IMR-90 (cell line): ENCODE data around the gene TCF7L1. TPM values are rescaled to one million over a fixed set of nuclear protein-coding genes. Genes with fewer than 3 reads are reported as not detected.

Experiments used
- ATAC-seq: fragments of 200-7000 bp; cut with Tn5 transposase; 2 replicates; pipeline ENCODE4 v1.9.1; 2020; ENCODE audit warnings: low read depth, mild to moderate bottlenecking, moderate library complexity
- BruUV-seq: library from RNA; stranded (reverse); fragments of 400-500 nt; replicated peaks from 2 replicates; lab custom pipeline; 2021; lab: Mats Ljungman, UMichigan
- CTCF ChIA-PET: fragments of 300-600 bp; formaldehyde crosslinking; extraction: SDS; loops from one replicate; lab custom pipeline; 2021; ENCODE audit warnings: antibody characterized with exemption; lab: Yijun Ruan, JAX
- POLR2A ChIA-PET: fragments of 300-600 bp; sonication (Branson Sonifier 250); formaldehyde crosslinking; loops from one replicate; lab custom pipeline; 2022; ENCODE audit warnings: antibody characterized with exemption; ENCODE audit not compliant: unreplicated experiment; lab: Charles Lee
- DNase-seq: peaks from one replicate; pipeline ENCODE4 v3.0.0; 2013
- H2AFZ ChIP-seq: replicated peaks from 2 replicates; pipeline ENCODE3; 2013; ENCODE audit warnings: low read length, mild to moderate bottlenecking; ENCODE audit not compliant: poor library complexity
- H2AK5ac ChIP-seq: 2 replicates; pipeline ENCODE4 v1.6.1; 2013; ENCODE audit warnings: low read depth, low read length, inconsistent platforms
- H2AK9ac ChIP-seq: replicated peaks from 2 replicates; pipeline ENCODE3; 2013; ENCODE audit warnings: mild to moderate bottlenecking, low read depth, low read length, moderate library complexity; ENCODE audit not compliant: poor library complexity
- H2BK120ac ChIP-seq: 2 replicates; pipeline ENCODE4 v1.6.1; 2013; ENCODE audit warnings: low read depth, low read length, inconsistent platforms
- H2BK15ac ChIP-seq: 3 replicates; pipeline ENCODE4 v1.6.1; 2013; ENCODE audit warnings: low read depth, low read length, inconsistent platforms
- H2BK20ac ChIP-seq: 2 replicates; pipeline ENCODE4 v1.6.1; 2013; ENCODE audit warnings: low read depth, mild to moderate bottlenecking, inconsistent platforms, low read length, moderate library complexity
- H2BK5ac ChIP-seq: 2 replicates; pipeline ENCODE4 v1.6.1; 2013; ENCODE audit warnings: mild to moderate bottlenecking, low read depth, low read length, inconsistent platforms; ENCODE audit not compliant: poor library complexity, severe bottlenecking
- H3K14ac ChIP-seq: replicated peaks from 2 replicates; pipeline ENCODE4 v1.6.1; 2013; ENCODE audit warnings: low read depth, low read length, inconsistent platforms
- H3K18ac ChIP-seq: 2 replicates; pipeline ENCODE4 v1.6.1; 2013; ENCODE audit warnings: low read depth, low read length, control low read depth
- H3K23ac ChIP-seq: 2 replicates; pipeline ENCODE4 v1.6.1; 2013; ENCODE audit warnings: low read depth, low read length, inconsistent platforms
- H3K27ac ChIP-seq: 2 replicates; pipeline ENCODE4 v1.5.1; 2013; ENCODE audit warnings: mild to moderate bottlenecking, control low read depth, low read length; ENCODE audit not compliant: insufficient read depth
- H3K27me3 ChIP-seq: 2 replicates; pipeline ENCODE4 v1.6.1; 2013; ENCODE audit warnings: low read length; ENCODE audit not compliant: control insufficient read depth, insufficient read depth
- H3K36me3 ChIP-seq: 2 replicates; pipeline ENCODE4 v1.6.1; 2013; ENCODE audit warnings: low read length, mixed read lengths; ENCODE audit not compliant: control insufficient read depth, insufficient read depth
- H3K4ac ChIP-seq: 2 replicates; pipeline ENCODE4 v1.6.1; 2013; ENCODE audit warnings: low read depth, low read length, inconsistent platforms
- H3K4me1 ChIP-seq: 2 replicates; pipeline ENCODE4 v1.6.1; 2013; ENCODE audit warnings: low read length, mixed read lengths; ENCODE audit not compliant: control insufficient read depth, insufficient read depth
- H3K4me2 ChIP-seq: 2 replicates; pipeline ENCODE4 v1.6.1; 2013; ENCODE audit warnings: low read depth, mild to moderate bottlenecking, control low read depth, low read length, moderate library complexity
- H3K4me3 ChIP-seq: 2 replicates; pipeline ENCODE4 v1.5.1; 2013; ENCODE audit warnings: low read depth, mild to moderate bottlenecking, control low read depth, low read length, moderate library complexity; ENCODE audit not compliant: insufficient read depth
- H3K56ac ChIP-seq: 2 replicates; pipeline ENCODE4 v1.6.1; 2013; ENCODE audit warnings: low read length, inconsistent platforms; ENCODE audit not compliant: insufficient read depth; ENCODE audit errors: extremely low read depth
- H3K79me1 ChIP-seq, 2 experiments: 2 replicates each; pipeline ENCODE4 v1.6.1; 2013; ENCODE audit warnings: low read length in 2 of 2, inconsistent platforms in 1 of 2, low read depth in 1 of 2
- H3K9ac ChIP-seq: 2 replicates; pipeline ENCODE4 v1.6.1; 2013; ENCODE audit warnings: low read depth, low read length, control low read depth
- H3K9me1 ChIP-seq: 2 replicates; pipeline ENCODE4 v1.6.1; 2013; ENCODE audit warnings: low read length, inconsistent platforms; ENCODE audit not compliant: insufficient read depth
- H3K9me3 ChIP-seq: 2 replicates; pipeline ENCODE4 v1.6.1; 2013; ENCODE audit warnings: low read length; ENCODE audit not compliant: control insufficient read depth, insufficient read depth
- H4K20me1 ChIP-seq: 2 replicates; pipeline ENCODE4 v1.6.1; 2013; ENCODE audit warnings: low read length, inconsistent platforms; ENCODE audit not compliant: insufficient read depth
- H4K5ac ChIP-seq: 2 replicates; pipeline ENCODE4 v1.6.1; 2013; ENCODE audit warnings: mild to moderate bottlenecking, low read depth, low read length, control low read depth
- H4K8ac ChIP-seq, 2 experiments: 2 replicates each; pipeline ENCODE4 v1.6.1; 2013; ENCODE audit warnings: low read depth in 2 of 2, low read length in 2 of 2, control low read depth in 1 of 2, inconsistent platforms in 1 of 2
- H4K91ac ChIP-seq: 2 replicates; pipeline ENCODE4 v1.6.1; 2013; ENCODE audit warnings: low read depth, low read length, inconsistent platforms; ENCODE audit not compliant: insufficient read depth
- MXI1 ChIP-seq: IDR thresholded peaks from 2 replicates; pipeline ENCODE4 v1.6.1; 2012; ENCODE audit warnings: low read depth, mild to moderate bottlenecking, low read length, moderate library complexity, borderline replicate concordance
- RAD21 ChIP-seq: IDR thresholded peaks from 2 replicates; pipeline ENCODE4 v1.6.1; 2012; ENCODE audit warnings: low read length, improper control_type of control experiment
- WGBS, 2 experiments: methylation state at CpG; one replicate each; pipeline versions ENCODE4 v1.1.5 to v1.1.7; 2013; ENCODE audit warnings: missing lambda C conversion rate in 2 of 2; ENCODE audit not compliant: insufficient read length in 1 of 2; ENCODE audit errors: extremely low coverage in 2 of 2; 5-methylcytosine and 5-hydroxymethylcytosine counted together
- dilution Hi-C: fragments of 300-500 bp; cut with HindIII; formaldehyde crosslinking; loops from one replicate; pipeline ENCODE4 v1.14.3; 2018; ENCODE audit warnings: low sequenced_read_pairs; ENCODE audit not compliant: unreplicated experiment
- in situ Hi-C: fragments of 300-500 bp; cut with MboI; formaldehyde crosslinking; loops from 3 replicates; pipeline ENCODE4 v1.14.3; 2019; ENCODE audit warnings: low sequenced_read_pairs, inconsistent platforms, mixed read lengths
- intact Hi-C: fragments of 100-400 bp; cut with micrococcal nuclease; formaldehyde crosslinking; loops from 2 replicates; pipeline ENCODE4 v1.10.0; 2022
- polyA plus RNA-seq, 3 experiments: library from polyadenylated mRNA; depleted of rRNA; stranded (reverse); fragments of >200 nt; gene quantifications; 2 replicates each; pipeline ENCODE4 v1.2.3, GENCODE V29; 2012; ENCODE audit warnings: low replicate concordance in 1 of 3
- total RNA-seq: library from RNA; depleted of rRNA; stranded (reverse); fragments of >200 nt; gene quantifications from 2 replicates; pipeline ENCODE4 v1.2.3, GENCODE V29; 2012
- TF ChIP-seq, protein P1 (sequence below): fragments of 150-350 bp; IDR thresholded peaks from 2 replicates; pipeline ENCODE4 v1.6.1; 2016; ENCODE audit warnings: low read depth, mild to moderate bottlenecking, low read length, moderate library complexity, borderline replicate concordance

TCF7L1 gene
- total and polyA plus RNA-seq, 2 of the 4 experiments (the other 2 are of a cell fraction): 0.72 to 11.1 TPM

DNA sequence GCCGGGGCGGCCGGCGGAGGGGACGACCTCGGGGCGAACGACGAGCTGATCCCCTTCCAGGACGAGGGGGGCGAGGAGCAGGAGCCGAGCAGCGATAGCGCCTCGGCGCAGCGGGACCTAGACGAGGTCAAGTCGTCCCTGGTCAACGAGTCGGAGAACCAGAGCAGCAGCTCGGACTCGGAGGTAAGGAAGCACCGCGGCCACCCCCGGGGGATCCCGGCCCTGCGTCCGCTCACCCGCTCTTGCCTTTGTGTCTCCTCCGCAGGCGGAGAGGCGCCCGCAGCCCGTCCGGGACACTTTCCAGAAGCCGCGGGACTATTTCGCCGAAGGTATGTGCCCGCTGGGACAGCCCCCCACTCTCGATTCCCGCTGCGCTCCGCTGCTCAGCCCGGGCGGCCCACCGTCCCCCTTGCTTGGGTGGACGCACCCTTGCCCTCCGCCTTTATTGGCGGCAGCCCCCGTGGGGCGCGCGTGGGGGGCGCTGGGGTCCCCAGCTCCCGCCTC is 611 bp downstream of the TCF7L1 start:
- H3K4me1 ChIP-seq: peaks cover 11% of the 10 kb centered on the region
- H2BK120ac ChIP-seq: 0 out of 2 replicates have a peak overlapping the region, but pooled peaks have one; percentile 50
- intact Hi-C loops: loop anchor here (1.0 to 2.0 kb wide), 3 partner anchors 29 to 164 kb away; no protein-coding TSS in a partner anchor
- H4K8ac ChIP-seq: peak overlapping the region in 1 of 2 experiments; percentile 55; a peak in 1 of 4 replicates
- peak overlapping the region; percentile 75 for H2BK5ac ChIP-seq
- H3K14ac ChIP-seq: peak overlapping the region; percentile 66
- ChIA-PET CTCF (interaction anchor here (0.6 to 2.3 kb wide), 10 partner anchors 17 to 414 kb away, joined by 3 to 14 read pairs (median 4); no protein-coding TSS in a partner anchor), POLR2A (no interaction called here)
- H3K36me3 ChIP-seq: peaks cover 7% of the 10 kb centered on the region; the same call in 1 of the 2 replicates
- DNase-seq (peak; percentile 46), ATAC-seq (peak; percentile 22)
- H3K4ac ChIP-seq: peak overlapping the region; percentile 53; the same call in 1 of the 2 replicates
- BruUV-seq: no TSS peak
- peaks cover 27 to 53% of the 10 kb centered on the region in 2 experiments for H3K79me1 ChIP-seq
- H4K20me1 ChIP-seq: peaks cover 35% of the 10 kb centered on the region
- TF ChIP-seq, protein P1, sequence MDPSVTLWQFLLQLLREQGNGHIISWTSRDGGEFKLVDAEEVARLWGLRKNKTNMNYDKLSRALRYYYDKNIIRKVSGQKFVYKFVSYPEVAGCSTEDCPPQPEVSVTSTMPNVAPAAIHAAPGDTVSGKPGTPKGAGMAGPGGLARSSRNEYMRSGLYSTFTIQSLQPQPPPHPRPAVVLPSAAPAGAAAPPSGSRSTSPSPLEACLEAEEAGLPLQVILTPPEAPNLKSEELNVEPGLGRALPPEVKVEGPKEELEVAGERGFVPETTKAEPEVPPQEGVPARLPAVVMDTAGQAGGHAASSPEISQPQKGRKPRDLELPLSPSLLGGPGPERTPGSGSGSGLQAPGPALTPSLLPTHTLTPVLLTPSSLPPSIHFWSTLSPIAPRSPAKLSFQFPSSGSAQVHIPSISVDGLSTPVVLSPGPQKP: no peak
- TF ChIP-seq RAD21 (peak; percentile 12; the same call in 1 of the 2 replicates), MXI1 (0 out of 2 replicates have a peak, but pooled peaks have one; percentile 21)
- H2AFZ ChIP-seq: peak overlapping the region; percentile 99
- H3K9me1 ChIP-seq: no peaks in the 10 kb centered on the region; the same call in 1 of the 2 replicates
- H3K27me3 ChIP-seq: no peaks in the 10 kb centered on the region
- H3K27ac ChIP-seq: peak overlapping the region; percentile 95
- H2BK15ac ChIP-seq: no peak overlapping the region
- 1% methylated on average over 51 of the region's 57 CpGs; no CpG with 5 or more reads in 1 of the 2 experiments for WGBS, 2 experiments
- peak overlapping the region; percentile 95 for H3K18ac ChIP-seq
- peak overlapping the region; percentile 82 for H2AK9ac ChIP-seq
- H3K9me3 ChIP-seq: no peaks in the 10 kb centered on the region
- H4K5ac ChIP-seq: no peak overlapping the region
- H3K9ac ChIP-seq: peak overlapping the region; percentile 98
- peak overlapping the region; percentile 30; the same call in 1 of the 2 replicates for H2AK5ac ChIP-seq
- in situ Hi-C loops: loop anchor here (5.0 kb wide), 1 partner anchor 153 kb away; no protein-coding TSS in a partner anchor
- H3K56ac ChIP-seq: no peak overlapping the region
- H3K23ac ChIP-seq: peak overlapping the region; percentile 47; the same call in 1 of the 2 replicates
- peak overlapping the region; percentile 67; the same call in 1 of the 2 replicates for H4K91ac ChIP-seq
- H2BK20ac ChIP-seq: no peak overlapping the region
- peak overlapping the region; percentile 100 for H3K4me3 ChIP-seq
- dilution Hi-C loops: no loop called here
- peak overlapping the region; percentile 82 for H3K4me2 ChIP-seq
